GM18517 (cell line): ENCODE measurements around the gene SGSH.

Experiments
- ATAC-seq: cut with Tn5 transposase; IDR thresholded peaks from one replicate; pipeline ENCODE4 v1.9.1; 2021; ENCODE audit warnings: mild to moderate bottlenecking, moderate library complexity; ENCODE audit not compliant: unreplicated experiment

Gene SGSH

GRCh38 chr17:80187090-80187489 lies 33.0 kb downstream of the SGSH start:
- ATAC-seq = no peak

- no peak for ATAC-seq
Observed at GRCh38 chr17:80185968-80186367, 34.2 kb downstream of the SGSH start.

DNA sequence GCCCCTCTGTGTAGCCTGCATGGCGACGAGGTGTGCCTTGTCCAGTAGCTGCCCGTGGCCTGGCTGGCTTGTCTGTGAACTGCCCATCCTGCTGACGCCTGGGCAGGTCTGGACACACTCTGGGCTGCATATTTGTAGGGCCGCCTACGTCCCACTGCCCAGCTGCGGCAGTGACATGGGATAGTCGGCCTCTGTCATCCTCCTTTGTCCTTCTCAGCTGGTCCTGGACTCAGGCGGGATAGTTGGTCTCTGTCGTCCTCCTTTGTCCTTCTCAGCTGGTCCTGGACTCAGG lies 35.8 kb downstream of the SGSH start:
- ATAC-seq = no peak

GRCh38 chr17:80183581-80184422 lies 36.3 kb downstream of the SGSH start:
- ATAC-seq = no peak

DNA sequence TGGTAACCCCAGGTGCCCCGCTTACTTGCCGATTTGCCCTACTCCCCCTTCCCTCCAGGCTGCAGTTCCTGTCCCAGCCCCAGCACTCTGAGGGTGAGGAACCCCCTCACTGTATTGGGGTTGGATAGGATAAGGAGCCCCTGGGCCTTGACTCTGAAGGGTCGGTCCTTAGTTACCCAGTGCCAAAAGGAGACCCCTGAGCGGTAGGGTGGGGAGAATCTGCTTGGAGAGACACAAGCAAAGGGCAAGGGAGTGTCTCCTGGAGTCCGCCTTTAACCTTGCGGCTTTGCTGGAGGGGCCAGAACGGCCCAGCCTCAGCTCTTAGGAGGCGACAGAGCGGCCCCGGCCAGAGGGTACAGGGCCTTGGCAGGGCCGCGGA lies 37.3 kb downstream of the SGSH start:
- ATAC-seq = no peak

DNA sequence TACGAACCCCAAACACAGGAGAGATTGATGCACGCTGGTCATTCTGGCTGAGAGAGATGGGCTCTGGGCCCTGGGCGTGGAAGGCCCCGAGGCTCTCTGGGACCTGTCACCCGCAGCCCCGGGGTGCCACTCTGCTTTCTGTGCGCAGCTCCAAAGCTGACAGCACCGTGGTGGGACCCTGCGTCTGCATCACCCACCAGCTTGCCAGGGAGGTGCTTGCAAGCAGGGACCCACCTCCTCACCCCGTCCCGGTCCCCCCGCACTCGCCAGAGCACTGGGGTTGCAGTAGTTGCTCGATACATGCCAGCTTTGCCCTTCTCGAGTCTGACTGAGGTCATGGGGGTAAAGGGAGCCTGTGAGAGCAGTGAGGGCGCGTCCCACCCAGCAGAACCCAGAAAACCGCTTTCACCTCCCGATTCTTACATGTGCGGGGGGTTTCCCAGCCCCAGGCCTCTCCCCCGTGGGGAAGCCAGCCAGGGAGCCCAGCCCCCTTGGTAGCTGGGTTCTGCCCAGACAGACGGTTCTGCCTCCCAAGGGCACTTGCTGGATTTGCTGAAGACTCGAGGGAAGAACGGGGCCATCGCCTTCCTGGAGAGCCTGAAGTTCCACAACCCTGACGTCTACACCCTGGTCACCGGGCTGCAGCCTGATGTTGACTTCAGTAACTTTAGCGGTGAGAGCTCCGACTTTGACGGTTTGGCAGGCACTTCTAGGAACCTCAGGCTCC lies 37.9 kb downstream of the SGSH start:
- no peak for ATAC-seq

DNA sequence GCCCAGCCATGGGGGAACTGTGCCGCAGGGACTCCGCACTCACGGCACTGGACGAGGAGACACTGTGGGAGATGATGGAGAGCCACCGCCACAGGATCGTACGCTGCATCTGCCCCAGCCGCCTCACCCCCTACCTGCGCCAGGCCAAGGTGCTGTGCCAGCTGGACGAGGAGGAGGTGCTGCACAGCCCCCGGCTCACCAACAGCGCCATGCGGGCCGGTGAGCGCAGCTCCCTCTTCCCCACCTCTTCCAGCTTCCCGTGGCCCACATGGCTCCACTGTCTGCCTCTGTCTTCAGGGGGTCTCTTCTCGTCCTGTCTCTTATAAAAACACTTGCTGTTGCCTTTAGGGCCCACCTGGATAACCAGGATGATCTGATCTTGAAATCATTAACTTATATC lies 38.7 kb downstream of the SGSH start:
- ATAC-seq = no peak

DNA sequence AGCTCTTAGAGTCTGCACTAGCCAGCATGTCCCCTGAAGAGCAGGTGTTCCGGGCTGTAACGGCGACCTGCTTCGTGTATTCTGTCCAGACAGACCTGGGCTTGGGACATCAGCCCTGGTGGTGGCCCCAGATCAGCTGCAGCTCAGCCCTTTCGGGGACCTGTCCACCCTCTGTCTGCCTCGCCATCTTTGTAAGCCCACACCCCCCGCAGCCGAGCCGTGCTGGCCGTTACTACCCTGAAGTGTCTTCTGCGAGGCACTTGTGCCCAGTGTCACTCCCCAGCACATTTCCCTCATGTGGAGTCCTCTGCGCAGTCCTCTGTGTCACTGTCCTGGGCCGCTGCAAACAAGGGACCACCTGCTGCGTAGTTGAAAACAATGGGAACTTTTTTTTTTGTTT lies 39.9 kb downstream of the SGSH start:
- no peak for ATAC-seq

DNA sequence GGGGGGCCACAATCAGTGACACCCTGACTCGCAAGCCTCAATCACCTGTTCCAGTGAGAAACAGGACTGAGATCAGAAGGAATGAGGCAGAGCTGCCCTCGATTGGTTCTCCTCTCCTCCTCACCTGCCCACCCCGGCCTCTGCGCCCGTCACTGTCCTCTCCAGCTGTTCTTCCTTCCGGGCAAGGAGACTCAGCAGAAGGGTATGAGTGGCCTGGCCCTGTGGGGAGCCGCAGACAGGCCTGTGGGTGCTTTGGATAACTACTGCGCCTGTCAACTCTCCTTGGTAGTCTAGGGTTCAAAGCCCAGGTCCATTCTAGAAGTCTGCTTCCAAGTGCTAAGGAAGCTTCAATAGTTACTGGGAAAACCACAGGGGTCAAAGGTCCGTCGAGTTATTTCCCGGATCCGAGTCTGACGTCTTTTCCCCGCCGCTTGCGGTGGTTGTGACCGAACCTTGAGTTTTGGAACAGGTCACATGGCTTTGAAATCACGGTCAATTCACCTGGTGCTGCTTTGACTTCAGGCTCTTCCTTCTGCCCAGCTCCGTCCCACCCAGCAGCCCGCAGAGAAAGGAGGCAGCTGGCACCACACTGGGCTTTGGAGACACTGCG lies 42.0 kb downstream of the SGSH start:
- no peak for ATAC-seq

DNA sequence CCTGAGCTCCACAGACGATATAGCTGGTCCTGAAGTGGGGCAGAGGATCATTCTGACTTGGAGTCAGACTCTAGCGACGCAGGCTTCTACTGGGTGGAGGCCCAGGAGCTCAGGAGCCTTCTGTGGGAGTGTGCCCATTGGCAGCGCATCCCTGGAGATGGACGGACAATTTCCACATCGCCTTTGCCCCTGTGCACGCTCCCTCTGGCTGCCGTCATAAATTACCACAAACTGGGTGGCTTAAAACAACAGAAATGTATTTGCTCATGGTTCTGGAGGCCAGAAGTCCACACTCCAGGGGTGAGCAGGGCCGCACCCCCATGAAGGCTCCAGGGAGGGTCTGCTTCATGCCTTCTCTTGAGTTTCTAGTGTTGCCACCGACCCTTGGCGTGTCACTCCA lies 43.4 kb downstream of the SGSH start:
- ATAC-seq = no peak

- ATAC-seq = no peak
Observed at GRCh38 chr17:80173916-80174315, 46.2 kb downstream of the SGSH start.

- no peak for ATAC-seq
Observed at GRCh38 chr17:80173126-80173525, 47.0 kb downstream of the SGSH start.

GRCh38 chr17:80171681-80172080 lies 48.5 kb downstream of the SGSH start:
- no peak for ATAC-seq

- no peak for ATAC-seq
Observed at GRCh38 chr17:80169784-80170500, 50.2 kb downstream of the SGSH start, which contains the start of gene CARD14. TSS of gene CARD14 (plus strand) at chr17:80170030. CDS start at chr17:80181439, 11,409 bp downstream.

DNA sequence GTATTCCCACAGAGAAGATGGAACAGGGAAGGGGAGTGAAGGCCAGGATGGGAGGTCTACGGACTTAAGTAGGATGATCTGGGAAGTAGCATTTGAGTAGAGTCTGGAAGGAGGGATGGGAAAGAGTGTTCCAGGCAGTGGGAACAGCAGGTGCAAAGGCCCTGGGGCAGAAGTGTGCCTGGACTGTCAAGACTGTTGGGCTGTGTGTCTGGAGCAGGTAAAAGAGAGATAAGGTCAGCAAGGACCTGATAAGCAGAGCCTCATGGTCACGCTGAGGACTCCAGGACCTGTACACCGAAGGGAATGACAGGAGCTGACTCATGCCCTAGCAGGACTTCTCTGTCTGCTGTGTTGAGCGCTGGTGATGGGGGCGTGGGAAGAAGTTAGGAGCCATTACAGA lies 51.0 kb downstream of the SGSH start:
- no peak for ATAC-seq

DNA sequence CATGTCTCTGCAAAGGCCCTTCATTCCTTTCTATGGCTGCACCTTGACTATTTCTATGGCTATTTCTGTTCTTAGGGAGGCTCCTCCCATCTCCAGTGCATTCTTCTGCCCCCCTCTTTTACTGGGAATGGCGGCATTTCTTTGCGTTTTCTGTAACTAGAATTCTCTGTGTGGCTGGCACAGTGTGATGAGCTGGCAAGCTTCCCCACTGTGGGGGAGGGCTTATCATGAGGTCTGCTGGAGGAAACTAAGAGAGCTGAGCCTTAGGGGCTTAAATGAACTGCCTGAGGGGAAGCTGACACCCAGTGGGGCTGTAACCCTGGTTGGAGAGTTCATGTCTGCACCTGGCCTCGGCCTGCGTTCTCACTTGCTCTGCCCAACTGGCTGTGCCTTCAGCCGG lies 51.8 kb downstream of the SGSH start:
- no peak for ATAC-seq

- no peak for ATAC-seq
Observed at GRCh38 chr17:80166446-80166845, 53.7 kb downstream of the SGSH start.

DNA sequence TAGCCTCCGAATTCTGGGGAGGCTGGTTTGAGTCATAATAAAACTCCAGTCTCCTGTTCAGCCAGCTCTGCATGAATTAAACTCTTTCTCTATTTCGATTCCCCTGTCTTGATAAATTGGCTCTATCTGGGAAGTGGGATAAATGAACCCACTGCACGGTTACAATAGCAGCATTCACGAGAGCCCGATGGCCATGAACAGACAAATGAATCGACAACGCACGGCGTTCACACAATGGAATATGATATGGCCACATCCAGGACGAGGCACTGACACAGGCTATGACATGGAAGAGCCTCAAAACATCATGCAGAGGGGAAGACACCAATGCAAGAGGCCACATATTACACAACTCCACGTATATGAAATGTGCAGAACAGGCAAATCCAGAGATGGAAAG lies 55.9 kb downstream of the SGSH start:
- ATAC-seq = no peak

DNA sequence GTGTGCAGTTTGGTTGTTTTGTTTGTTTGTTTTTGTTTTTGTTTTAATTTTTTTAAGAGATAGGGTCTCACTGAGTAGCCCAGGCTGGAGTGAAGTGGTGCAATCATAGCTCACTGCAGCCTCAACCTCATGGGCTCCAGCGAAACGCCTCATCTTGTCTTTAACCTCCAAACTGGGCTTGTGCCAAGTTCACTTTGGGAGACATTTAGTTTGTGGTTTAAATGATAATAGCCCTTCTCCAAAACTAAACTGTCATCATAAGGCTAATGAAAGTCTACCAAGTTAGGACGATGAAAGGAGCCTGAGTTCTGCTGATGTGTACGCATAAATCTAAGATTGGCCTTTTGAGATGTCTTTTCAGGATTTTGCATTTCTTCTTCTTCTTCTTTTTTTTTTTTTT lies 56.8 kb downstream of the SGSH start:
- no peak for ATAC-seq

- ATAC-seq = no peak
Observed at GRCh38 chr17:80160536-80160935, 59.6 kb downstream of the SGSH start.
